Transverse colon (tissue), 3 donors: ENCODE measurements around the gene RPS6KC1.

ENCODE experiments used
- EP300 ChIP-seq: sonication (generic); formaldehyde crosslinking; IDR thresholded peaks from one replicate; pipeline ENCODE4 v1.6.1; 2017; ENCODE audit warnings: antibody characterized with exemption, low read depth
- POLR2A ChIP-seq: fragments of 450-650 bp; IDR thresholded peaks from one replicate; pipeline ENCODE4 v1.6.1; 2016; ENCODE audit warnings: antibody characterized with exemption, mild to moderate bottlenecking, moderate library complexity
- TF ChIP-seq, protein P1 (sequence below), 5 experiments: fragments of 200-600 bp in 3 of 5; fragments of 450-650 bp in 2 of 5; sonication (generic) in 3 of 5; IDR thresholded peaks; 1 replicate in 2 of 5; 2 replicates in 3 of 5; pipeline ENCODE4 v1.5.1; 2016 to 2017; ENCODE audit warnings: antibody characterized with exemption in 5 of 5, inconsistent platforms in 3 of 5, mild to moderate bottlenecking in 2 of 5, moderate library complexity in 1 of 5

DNA sequence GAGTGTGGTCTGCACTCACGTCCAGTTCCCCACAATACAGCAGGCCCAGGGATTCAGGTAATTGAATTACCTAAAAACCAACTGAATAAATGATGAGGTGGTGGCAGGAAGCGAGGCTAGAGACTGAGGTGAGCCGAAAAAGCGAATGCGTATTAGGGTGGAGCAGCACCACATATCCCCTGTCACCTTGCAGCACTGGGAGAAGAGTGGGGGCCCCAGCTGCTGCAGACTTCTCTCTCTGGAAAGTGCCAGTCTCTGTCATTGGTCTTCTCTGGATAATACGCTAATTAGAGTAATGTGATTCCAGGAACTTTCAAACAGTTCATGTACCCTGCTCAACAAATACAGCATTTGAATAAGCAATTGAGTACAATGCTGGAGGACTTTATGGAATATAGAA, 199.0 kb downstream of the RPS6KC1 start:
- TF ChIP-seq POLR2A (no peak), EP300 (no peak)
- TF ChIP-seq, protein P1, sequence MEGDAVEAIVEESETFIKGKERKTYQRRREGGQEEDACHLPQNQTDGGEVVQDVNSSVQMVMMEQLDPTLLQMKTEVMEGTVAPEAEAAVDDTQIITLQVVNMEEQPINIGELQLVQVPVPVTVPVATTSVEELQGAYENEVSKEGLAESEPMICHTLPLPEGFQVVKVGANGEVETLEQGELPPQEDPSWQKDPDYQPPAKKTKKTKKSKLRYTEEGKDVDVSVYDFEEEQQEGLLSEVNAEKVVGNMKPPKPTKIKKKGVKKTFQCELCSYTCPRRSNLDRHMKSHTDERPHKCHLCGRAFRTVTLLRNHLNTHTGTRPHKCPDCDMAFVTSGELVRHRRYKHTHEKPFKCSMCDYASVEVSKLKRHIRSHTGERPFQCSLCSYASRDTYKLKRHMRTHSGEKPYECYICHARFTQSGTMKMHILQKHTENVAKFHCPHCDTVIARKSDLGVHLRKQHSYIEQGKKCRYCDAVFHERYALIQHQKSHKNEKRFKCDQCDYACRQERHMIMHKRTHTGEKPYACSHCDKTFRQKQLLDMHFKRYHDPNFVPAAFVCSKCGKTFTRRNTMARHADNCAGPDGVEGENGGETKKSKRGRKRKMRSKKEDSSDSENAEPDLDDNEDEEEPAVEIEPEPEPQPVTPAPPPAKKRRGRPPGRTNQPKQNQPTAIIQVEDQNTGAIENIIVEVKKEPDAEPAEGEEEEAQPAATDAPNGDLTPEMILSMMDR (IDR thresholded peaks at IDR 0.05): no peak
